MM.1S (cell line): ENCODE measurements around the gene MED27.

ENCODE experiments used
- CTCF ChIP-seq: fragments of 300-600 bp; sonication (generic); IDR thresholded peaks from 2 replicates; pipeline ENCODE4 v1.5.1; 2016; ENCODE audit warnings: antibody characterized with exemption, low read length, mixed read lengths
- EZH2 ChIP-seq: fragments of 300-600 bp; sonication (generic); optimal IDR thresholded peaks from 2 replicates; pipeline ENCODE3; 2017; ENCODE audit warnings: low read depth, mild to moderate bottlenecking, antibody characterized with exemption, low read length, mixed read lengths

- TF ChIP-seq CTCF (no peak), EZH2 (no peak)
Observed at GRCh38 chr9:132063281-132063680, 16.4 kb downstream of the MED27 start.
